Measurements from ENCODE around the gene PRF1.

PRF1 gene

DNA sequence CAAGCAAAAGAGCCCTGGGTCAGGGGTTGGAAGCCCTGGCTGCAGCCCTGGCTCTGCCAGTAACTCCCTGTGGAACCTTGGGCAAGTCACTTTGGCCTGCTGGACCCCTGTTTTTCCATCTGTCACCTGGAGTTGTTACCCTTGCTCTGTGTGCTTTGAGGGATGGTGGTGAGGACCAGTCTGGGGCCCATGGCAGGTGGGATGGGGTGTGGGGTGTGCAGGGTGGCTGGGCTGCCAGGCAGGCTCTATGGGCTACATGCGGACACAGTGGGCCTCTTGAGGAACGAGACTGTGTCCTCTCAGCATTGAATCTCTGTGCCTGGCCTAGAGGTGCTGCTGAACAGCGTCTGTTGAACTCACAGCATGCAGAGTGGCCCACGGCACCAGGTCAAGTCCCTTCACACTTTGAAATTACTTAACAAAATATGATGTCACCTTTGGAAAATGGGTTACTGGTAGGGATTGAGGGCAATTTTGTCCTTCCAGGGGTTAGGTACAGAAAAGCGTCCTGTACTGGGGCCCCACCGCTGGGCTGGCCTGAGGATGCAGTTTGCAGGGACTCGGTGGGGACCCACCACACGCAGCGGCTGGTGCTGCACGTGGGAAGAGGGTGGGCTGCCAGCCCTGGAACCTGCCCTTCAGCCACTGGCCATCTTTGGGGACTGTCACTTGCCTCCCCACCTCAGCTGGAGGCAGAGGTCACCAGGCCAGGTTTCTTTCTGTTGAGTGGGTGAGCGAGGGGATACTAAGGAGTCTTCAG is 45.3 kb downstream of the PRF1 start:
- Histone ChIP-seq H4K20me1 (ENCODE audit: insufficient read depth, low read length) (no peaks in the 10 kb centered on the region), H3K4me1 (ENCODE audit: low read length) (no peaks in the 10 kb centered on the region), H3K79me2 (ENCODE audit: low read length) (no peaks in the 10 kb centered on the region), H3K4me3 (ENCODE audit: low read length) (no peak overlapping the region), H3K9ac (ENCODE audit: low read length) (no peak overlapping the region), H2AFZ (ENCODE audit: low read depth, low read length) (no peak overlapping the region), H3K36me3 (replicated peaks; ENCODE audit: low read depth, low read length) (peaks cover 2% of the 10 kb centered on the region), H3K27me3 (ENCODE audit: low read depth, low read length) (no peaks in the 10 kb centered on the region), H3K9me3 (ENCODE audit: insufficient read depth, low read length) (no peaks in the 10 kb centered on the region), H3K4me2 (ENCODE audit: low read length) (no peak overlapping the region), H3K27ac (ENCODE audit: low read length) (no peak overlapping the region)
- TF ChIP-seq, protein P1, sequence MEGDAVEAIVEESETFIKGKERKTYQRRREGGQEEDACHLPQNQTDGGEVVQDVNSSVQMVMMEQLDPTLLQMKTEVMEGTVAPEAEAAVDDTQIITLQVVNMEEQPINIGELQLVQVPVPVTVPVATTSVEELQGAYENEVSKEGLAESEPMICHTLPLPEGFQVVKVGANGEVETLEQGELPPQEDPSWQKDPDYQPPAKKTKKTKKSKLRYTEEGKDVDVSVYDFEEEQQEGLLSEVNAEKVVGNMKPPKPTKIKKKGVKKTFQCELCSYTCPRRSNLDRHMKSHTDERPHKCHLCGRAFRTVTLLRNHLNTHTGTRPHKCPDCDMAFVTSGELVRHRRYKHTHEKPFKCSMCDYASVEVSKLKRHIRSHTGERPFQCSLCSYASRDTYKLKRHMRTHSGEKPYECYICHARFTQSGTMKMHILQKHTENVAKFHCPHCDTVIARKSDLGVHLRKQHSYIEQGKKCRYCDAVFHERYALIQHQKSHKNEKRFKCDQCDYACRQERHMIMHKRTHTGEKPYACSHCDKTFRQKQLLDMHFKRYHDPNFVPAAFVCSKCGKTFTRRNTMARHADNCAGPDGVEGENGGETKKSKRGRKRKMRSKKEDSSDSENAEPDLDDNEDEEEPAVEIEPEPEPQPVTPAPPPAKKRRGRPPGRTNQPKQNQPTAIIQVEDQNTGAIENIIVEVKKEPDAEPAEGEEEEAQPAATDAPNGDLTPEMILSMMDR (IDR thresholded peaks at IDR 0.05; ENCODE audit: low read depth, low read length), result no peak
- no peak for TF ChIP-seq EZH2phosphoT487 (IDR thresholded peaks at IDR 0.05; ENCODE audit: low read depth)

DNA sequence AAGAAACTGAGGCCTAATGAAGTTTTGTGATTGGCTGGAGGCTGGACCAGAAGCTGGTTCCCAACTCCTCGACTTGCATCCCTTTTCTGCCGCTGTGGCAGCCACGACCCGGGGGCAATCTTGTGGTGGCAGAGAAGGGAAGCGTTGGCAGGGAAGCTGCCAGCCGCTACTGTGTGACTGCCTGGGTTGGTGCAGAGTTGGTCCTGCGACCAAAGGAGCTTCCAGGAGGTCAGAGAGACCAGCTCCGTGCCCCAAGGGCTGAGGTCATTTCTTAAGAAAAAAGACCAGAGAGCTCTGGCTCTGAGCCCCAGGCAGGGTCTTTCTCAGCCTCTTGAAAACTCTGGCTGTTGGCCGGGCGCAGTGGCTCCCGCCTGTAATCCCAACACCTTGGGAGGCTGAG is 47.2 kb downstream of the PRF1 start:
- Histone ChIP-seq H3K4me2 (ENCODE audit: low read length) (no peak overlapping the region), H4K20me1 (ENCODE audit: insufficient read depth, low read length) (no peaks in the 10 kb centered on the region), H3K36me3 (replicated peaks; ENCODE audit: low read depth, low read length) (peaks cover 2% of the 10 kb centered on the region), H3K79me2 (ENCODE audit: low read length) (no peaks in the 10 kb centered on the region), H3K9ac (ENCODE audit: low read length) (no peak overlapping the region), H3K27me3 (ENCODE audit: low read depth, low read length) (no peaks in the 10 kb centered on the region), H3K9me3 (ENCODE audit: insufficient read depth, low read length) (no peaks in the 10 kb centered on the region), H3K27ac (ENCODE audit: low read length) (no peak overlapping the region), H3K4me3 (ENCODE audit: low read length) (no peak overlapping the region), H3K4me1 (ENCODE audit: low read length) (no peaks in the 10 kb centered on the region), H2AFZ (ENCODE audit: low read depth, low read length) (no peak overlapping the region)
- TF ChIP-seq, protein P1 (IDR thresholded peaks at IDR 0.05; ENCODE audit: low read depth, low read length), result no peak
- no peak for TF ChIP-seq EZH2phosphoT487 (IDR thresholded peaks at IDR 0.05; ENCODE audit: low read depth)

DNA sequence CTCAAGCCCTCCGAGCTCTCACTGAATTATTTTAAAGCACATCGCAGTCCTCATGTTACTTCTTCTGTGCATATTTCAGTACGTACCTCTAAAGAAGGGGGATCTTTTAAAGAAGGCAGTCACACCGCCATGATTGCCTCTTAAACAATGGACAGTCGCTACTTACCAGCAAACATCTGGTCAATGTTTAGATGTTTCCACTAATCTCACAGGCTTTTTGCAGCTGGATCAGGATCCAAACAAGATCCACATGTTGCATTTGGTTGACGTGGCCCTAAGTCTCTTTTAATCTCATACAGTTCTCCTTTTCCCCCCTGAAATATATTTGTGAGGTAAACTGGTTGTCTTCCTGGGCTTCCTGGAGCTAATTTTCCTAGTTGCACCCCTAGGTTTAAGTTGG is 50.0 kb downstream of the PRF1 start:
- Histone ChIP-seq H3K4me3 (ENCODE audit: low read length) (no peak overlapping the region), H3K4me1 (ENCODE audit: low read length) (no peaks in the 10 kb centered on the region), H3K9me3 (ENCODE audit: insufficient read depth, low read length) (no peaks in the 10 kb centered on the region), H3K36me3 (replicated peaks; ENCODE audit: low read depth, low read length) (peaks cover 2% of the 10 kb centered on the region), H3K27ac (ENCODE audit: low read length) (no peak overlapping the region), H2AFZ (ENCODE audit: low read depth, low read length) (no peak overlapping the region), H4K20me1 (ENCODE audit: insufficient read depth, low read length) (no peaks in the 10 kb centered on the region), H3K27me3 (ENCODE audit: low read depth, low read length) (no peaks in the 10 kb centered on the region), H3K9ac (ENCODE audit: low read length) (no peak overlapping the region), H3K79me2 (ENCODE audit: low read length) (no peaks in the 10 kb centered on the region), H3K4me2 (ENCODE audit: low read length) (no peak overlapping the region)
- TF ChIP-seq, protein P1 (IDR thresholded peaks at IDR 0.05; ENCODE audit: low read depth, low read length), result no peak
- TF ChIP-seq EZH2phosphoT487 (IDR thresholded peaks at IDR 0.05; ENCODE audit: low read depth), result no peak

DNA sequence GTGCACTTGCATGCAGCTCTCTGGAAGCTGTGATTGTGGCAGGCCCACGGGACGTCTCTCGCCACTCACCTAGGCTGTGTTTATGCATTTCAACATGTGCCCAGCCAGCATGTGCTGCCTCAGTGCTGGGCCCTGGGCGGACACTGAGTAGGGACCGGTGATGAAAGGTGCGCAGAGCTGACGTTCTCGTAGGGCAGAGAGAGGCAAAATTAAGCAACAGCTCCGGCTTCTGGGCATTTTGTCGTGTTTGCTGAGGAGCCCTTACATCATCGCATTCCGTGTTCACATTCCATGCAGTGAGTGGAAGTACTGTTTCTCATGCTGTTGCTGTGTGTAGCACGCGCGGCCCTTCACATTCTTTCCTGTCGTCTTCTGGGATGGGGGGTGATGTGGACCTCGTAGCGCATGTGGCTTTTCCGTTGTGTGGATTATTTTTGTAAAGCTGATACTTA is 50.5 kb downstream of the PRF1 start:
- no peaks in the 10 kb centered on the region for H3K9me3 ChIP-seq (ENCODE audit: insufficient read depth, low read length)
- H4K20me1 ChIP-seq (ENCODE audit: insufficient read depth, low read length), result no peaks in the 10 kb centered on the region
- H3K27me3 ChIP-seq (ENCODE audit: low read depth, low read length), result no peaks in the 10 kb centered on the region
- no peak overlapping the region for H2AFZ ChIP-seq (ENCODE audit: low read depth, low read length)
- H3K36me3 ChIP-seq (replicated peaks; ENCODE audit: low read depth, low read length), result peaks cover 2% of the 10 kb centered on the region
- H3K4me1 ChIP-seq (ENCODE audit: low read length), result no peaks in the 10 kb centered on the region
- no peak overlapping the region for H3K4me2 ChIP-seq (ENCODE audit: low read length)
- no peak for TF ChIP-seq EZH2phosphoT487 (IDR thresholded peaks at IDR 0.05; ENCODE audit: low read depth)
- TF ChIP-seq, protein P1 (IDR thresholded peaks at IDR 0.05; ENCODE audit: low read depth, low read length), result no peak
- H3K79me2 ChIP-seq (ENCODE audit: low read length), result no peaks in the 10 kb centered on the region
- H3K4me3 ChIP-seq (ENCODE audit: low read length), result no peak overlapping the region
- no peak overlapping the region for H3K9ac ChIP-seq (ENCODE audit: low read length)
- no peak overlapping the region for H3K27ac ChIP-seq (ENCODE audit: low read length)
